Stimulated activated CD8-positive, alpha-beta memory T cell treated with anti-CD3 and anti-CD28 coated beads, Interleukin-15, amount 100 ng/mL, for 4 hours (primary cell): Measurements from ENCODE around the gene CEP131.

Source experiments
- DNase-seq, 2 donors: peaks; one replicate each; pipeline ENCODE4 v3.0.0-alpha.2; 2020; ENCODE audit warnings: low read depth in 2 of 2

Gene CEP131

GRCh38 chr17:81187586-81188490 is 34.9 kb downstream of the CEP131 start:
- no peak for DNase-seq

- no peak for DNase-seq
Measured at GRCh38 chr17:81187120-81187519, 35.6 kb downstream of the CEP131 start.

GRCh38 chr17:81186203-81186602 is 36.6 kb downstream of the CEP131 start:
- no peak for DNase-seq

- DNase-seq, result no peak
Measured at GRCh38 chr17:81184555-81184954, 38.2 kb downstream of the CEP131 start.

GRCh38 chr17:81183807-81184206 is 39.0 kb downstream of the CEP131 start:
- DNase-seq, result no peak

GRCh38 chr17:81183316-81183715 is 39.4 kb downstream of the CEP131 start:
- DNase-seq, result no peak

- no peak for DNase-seq
Measured at GRCh38 chr17:81182596-81182995, 40.2 kb downstream of the CEP131 start.

- no peak for DNase-seq
Measured at GRCh38 chr17:81181811-81182185, 41.0 kb downstream of the CEP131 start.

- DNase-seq, result no peak
Measured at GRCh38 chr17:81180836-81181810, 41.6 kb downstream of the CEP131 start.

- DNase-seq, result no peak
Measured at GRCh38 chr17:81179861-81180260, 42.9 kb downstream of the CEP131 start.

- DNase-seq, result no peak
Measured at GRCh38 chr17:81179220-81179619, 43.5 kb downstream of the CEP131 start.

GRCh38 chr17:81178136-81179091 is 44.4 kb downstream of the CEP131 start:
- no peak for DNase-seq

GRCh38 chr17:81176666-81177065 is 46.1 kb downstream of the CEP131 start:
- no peak for DNase-seq

- DNase-seq, result no peak
Measured at GRCh38 chr17:81173762-81174155, 49.0 kb downstream of the CEP131 start.

- no peak for DNase-seq
Measured at GRCh38 chr17:81173052-81173761, 49.6 kb downstream of the CEP131 start.

- DNase-seq, result no peak
Measured at GRCh38 chr17:81171941-81172340, 50.8 kb downstream of the CEP131 start.

- no peak for DNase-seq
Measured at GRCh38 chr17:81170727-81171494, 51.9 kb downstream of the CEP131 start.

GRCh38 chr17:81169870-81170309 is 52.9 kb downstream of the CEP131 start:
- no peak for DNase-seq

GRCh38 chr17:81167638-81168037 is 55.1 kb downstream of the CEP131 start:
- DNase-seq, result no peak

GRCh38 chr17:81167194-81167524 is 55.6 kb downstream of the CEP131 start:
- no peak for DNase-seq
